Ovary (tissue), 9 donors: ENCODE data around the gene DNAAF5. TPM values are rescaled to one million over a fixed set of nuclear protein-coding genes. Genes with fewer than 3 reads are reported as not detected.

ENCODE experiments used
- DNase-seq, 5 donors: peaks; one replicate each; pipeline ENCODE4 v3.0.0-alpha.2; 2019 to 2020
- H3K27ac ChIP-seq, 2 donors: fragments of 200-600 bp; one replicate each; pipeline versions ENCODE4 v1.5.1 to v1.8.0; 2019 to 2022
- H3K27me3 ChIP-seq: fragments of 200-600 bp; one replicate; pipeline ENCODE4 v1.8.0; 2022
- H3K36me3 ChIP-seq: fragments of 200-600 bp; sonication (generic); one replicate; pipeline ENCODE4 v1.5.1; 2019
- H3K4me1 ChIP-seq: one replicate; pipeline ENCODE4 v1.8.1; 2013; ENCODE audit warnings: mild to moderate bottlenecking, moderate library complexity; ENCODE audit not compliant: insufficient read depth
- H3K4me3 ChIP-seq: fragments of 200-600 bp; sonication (generic); one replicate; pipeline ENCODE4 v1.5.1; 2017
- H3K9me3 ChIP-seq, 2 donors: fragments of 200-600 bp in 1 of 2; sonication (generic) in 1 of 2; one replicate each; pipeline versions ENCODE4 v1.5.1 to v1.8.1; 2013 to 2019; ENCODE audit warnings: mild to moderate bottlenecking in 1 of 2, moderate library complexity in 1 of 2
- EP300 ChIP-seq: sonication (generic); formaldehyde crosslinking; IDR thresholded peaks from one replicate; pipeline ENCODE4 v1.6.1; 2017; ENCODE audit warnings: antibody characterized with exemption
- POLR2A ChIP-seq: fragments of 450-650 bp; IDR thresholded peaks from one replicate; pipeline ENCODE4 v1.6.1; 2017; ENCODE audit warnings: antibody characterized with exemption, mild to moderate bottlenecking, moderate library complexity
- WGBS, 3 donors: extraction: QIAGEN DNeasy Blood & Tissue Kit in 1 of 3; methylation state at CpG; one replicate each; pipeline versions ENCODE4 v1.1.5 to v1.1.7; 2013 to 2017; 5-methylcytosine and 5-hydroxymethylcytosine counted together
- intact Hi-C, 4 donors: fragments of 100-400 bp; cut with DNase I; formaldehyde crosslinking; loops; one replicate each; pipeline versions ENCODE4 v1.11.0 to v1.15.1; 2022 to 2023
- polyA plus RNA-seq, 2 donors: library from polyadenylated mRNA; stranded (reverse); fragments of 200-250 nt in 1 of 2; fragments of 350-450 nt in 1 of 2; fragmentation: Illumina TruSeq in 1 of 2; extraction: RNeasy Lipid Tissue Mini Kit (QIAGEN cat#74804) in 1 of 2; gene quantifications; one replicate each; pipeline ENCODE4 v1.2.3, GENCODE V29; 2013 to 2014
- total RNA-seq, 7 donors: library from RNA; depleted of rRNA in 2 of 7; stranded (reverse); fragments of >200 nt in 2 of 7; fragmentation: NEBNext Ultra II Directional in 3 of 7; extraction: Animal tissue kit (Norgen Biotek cat#: 25700) in 3 of 7; gene quantifications; one replicate each; pipeline versions ENCODE4 v1.1.0 to v1.2.4, GENCODE V29; 2016 to 2023
- TF ChIP-seq, protein P1 (sequence below), 3 donors: fragments of 450-650 bp in 2 of 3; fragments of 200-600 bp in 1 of 3; IDR thresholded peaks; one replicate each; pipeline versions ENCODE4 v1.5.1 to v1.8.0; 2016 to 2022; ENCODE audit warnings: antibody characterized with exemption in 3 of 3, mild to moderate bottlenecking in 1 of 3
- donor health status: DM: no; HTN: no; CAD: no; lungs with moderate emphysema.
- donor health status: DM: no; HTN: no; CAD: no.
- donor health status: Bipolar disorder and iron deficiency.
- donor health status: DM: yes; HTN: yes; CAD: no.
- donor health status: DM: no; HTN: no; CAD: no.
- donor health status: DM: yes; HTN: yes; CAD: no.

DNAAF5 gene
- total and polyA plus RNA-seq, 9 donors: 12.9 to 41.0 (median 21.3) TPM

DNA sequence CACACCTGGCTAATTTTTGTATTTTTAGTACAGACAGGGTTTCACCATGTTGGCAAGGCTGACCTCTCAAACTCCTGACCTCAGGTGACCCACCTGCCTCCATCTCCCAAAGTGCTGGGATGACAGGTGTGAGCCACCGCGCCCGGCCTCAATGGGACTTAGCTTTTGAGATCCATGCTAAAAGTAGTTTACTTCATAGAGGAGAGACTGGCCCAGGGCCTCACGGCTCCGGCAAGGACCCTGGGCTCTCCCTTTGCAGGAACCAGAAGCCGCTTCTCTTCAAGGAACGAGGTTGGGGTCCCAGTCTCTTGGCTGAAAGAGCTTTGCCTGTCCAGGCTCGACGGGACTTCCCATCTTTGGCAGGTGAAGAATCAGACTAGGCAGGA is 30.1 kb upstream of the DNAAF5 start:
- H3K9me3 ChIP-seq: no peaks in the 10 kb centered on the region
- 84 to 91% (median 86%) methylated on average over 9 of the region's 9 CpGs for WGBS, 3 donors
- no peak overlapping the region for H3K4me3 ChIP-seq
- DNase-seq: peak in 1 of 5 donors; percentile 21
- TF ChIP-seq, protein P1, sequence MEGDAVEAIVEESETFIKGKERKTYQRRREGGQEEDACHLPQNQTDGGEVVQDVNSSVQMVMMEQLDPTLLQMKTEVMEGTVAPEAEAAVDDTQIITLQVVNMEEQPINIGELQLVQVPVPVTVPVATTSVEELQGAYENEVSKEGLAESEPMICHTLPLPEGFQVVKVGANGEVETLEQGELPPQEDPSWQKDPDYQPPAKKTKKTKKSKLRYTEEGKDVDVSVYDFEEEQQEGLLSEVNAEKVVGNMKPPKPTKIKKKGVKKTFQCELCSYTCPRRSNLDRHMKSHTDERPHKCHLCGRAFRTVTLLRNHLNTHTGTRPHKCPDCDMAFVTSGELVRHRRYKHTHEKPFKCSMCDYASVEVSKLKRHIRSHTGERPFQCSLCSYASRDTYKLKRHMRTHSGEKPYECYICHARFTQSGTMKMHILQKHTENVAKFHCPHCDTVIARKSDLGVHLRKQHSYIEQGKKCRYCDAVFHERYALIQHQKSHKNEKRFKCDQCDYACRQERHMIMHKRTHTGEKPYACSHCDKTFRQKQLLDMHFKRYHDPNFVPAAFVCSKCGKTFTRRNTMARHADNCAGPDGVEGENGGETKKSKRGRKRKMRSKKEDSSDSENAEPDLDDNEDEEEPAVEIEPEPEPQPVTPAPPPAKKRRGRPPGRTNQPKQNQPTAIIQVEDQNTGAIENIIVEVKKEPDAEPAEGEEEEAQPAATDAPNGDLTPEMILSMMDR (IDR thresholded peaks at IDR 0.05): no peak
- no peak for TF ChIP-seq EP300
- H3K27ac ChIP-seq: no peak overlapping the region
- no peaks in the 10 kb centered on the region for H3K36me3 ChIP-seq
- peaks cover 10% of the 10 kb centered on the region for H3K4me1 ChIP-seq
- intact Hi-C loops: no loop called here
- H3K27me3 ChIP-seq: no peaks in the 10 kb centered on the region

DNA sequence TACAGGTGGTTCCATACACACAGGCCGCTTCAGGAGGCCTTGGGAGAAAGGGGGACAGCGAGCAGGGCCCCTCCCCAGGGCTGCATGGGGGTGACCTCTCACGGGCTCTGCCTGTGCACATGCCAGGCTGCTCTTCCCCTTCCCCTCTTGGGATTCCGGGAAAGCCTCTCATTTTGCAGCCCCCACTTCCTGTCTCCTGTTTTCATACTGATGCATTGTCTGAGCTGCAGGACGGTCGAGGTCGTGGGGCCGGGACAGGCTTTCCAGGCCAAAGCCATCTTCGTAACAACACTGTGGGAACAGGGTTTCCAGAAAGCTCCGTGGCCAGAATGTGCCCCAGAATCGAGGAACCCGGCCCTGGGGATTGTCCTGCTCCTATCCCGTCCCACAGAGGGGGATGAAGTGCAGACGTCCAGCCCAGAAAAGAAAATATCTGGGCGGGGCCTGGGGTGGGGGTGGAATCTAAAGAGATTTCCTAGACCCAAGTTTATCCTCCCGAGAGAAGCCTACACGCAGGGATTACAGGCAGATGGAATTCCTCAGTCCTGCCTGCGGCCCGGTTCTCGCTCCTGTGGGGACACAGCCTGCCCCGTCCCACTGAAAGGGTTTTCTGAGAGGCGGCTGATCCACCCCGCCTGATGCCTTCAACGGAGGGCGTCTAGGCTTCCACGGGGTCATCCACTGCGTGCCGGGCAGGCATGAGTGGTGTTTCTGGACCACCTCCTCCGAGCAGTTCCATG is 29.5 kb upstream of the DNAAF5 start:
- intact Hi-C loops: no loop called here
- Histone ChIP-seq H3K4me3 (no peak overlapping the region), H3K27me3 (no peaks in the 10 kb centered on the region), H3K36me3 (no peaks in the 10 kb centered on the region), H3K9me3 (no peaks in the 10 kb centered on the region), H3K27ac (no peak overlapping the region), H3K4me1 (peaks cover 10% of the 10 kb centered on the region)
- TF ChIP-seq EP300 (no peak), POLR2A (no peak)
- TF ChIP-seq, protein P1 (IDR thresholded peaks at IDR 0.05): no peak
- WGBS, 3 donors: 65 to 82% (median 75%) methylated on average over 29 of the region's 29 CpGs
- peak in 1 of 5 donors; percentile 25 for DNase-seq

DNA sequence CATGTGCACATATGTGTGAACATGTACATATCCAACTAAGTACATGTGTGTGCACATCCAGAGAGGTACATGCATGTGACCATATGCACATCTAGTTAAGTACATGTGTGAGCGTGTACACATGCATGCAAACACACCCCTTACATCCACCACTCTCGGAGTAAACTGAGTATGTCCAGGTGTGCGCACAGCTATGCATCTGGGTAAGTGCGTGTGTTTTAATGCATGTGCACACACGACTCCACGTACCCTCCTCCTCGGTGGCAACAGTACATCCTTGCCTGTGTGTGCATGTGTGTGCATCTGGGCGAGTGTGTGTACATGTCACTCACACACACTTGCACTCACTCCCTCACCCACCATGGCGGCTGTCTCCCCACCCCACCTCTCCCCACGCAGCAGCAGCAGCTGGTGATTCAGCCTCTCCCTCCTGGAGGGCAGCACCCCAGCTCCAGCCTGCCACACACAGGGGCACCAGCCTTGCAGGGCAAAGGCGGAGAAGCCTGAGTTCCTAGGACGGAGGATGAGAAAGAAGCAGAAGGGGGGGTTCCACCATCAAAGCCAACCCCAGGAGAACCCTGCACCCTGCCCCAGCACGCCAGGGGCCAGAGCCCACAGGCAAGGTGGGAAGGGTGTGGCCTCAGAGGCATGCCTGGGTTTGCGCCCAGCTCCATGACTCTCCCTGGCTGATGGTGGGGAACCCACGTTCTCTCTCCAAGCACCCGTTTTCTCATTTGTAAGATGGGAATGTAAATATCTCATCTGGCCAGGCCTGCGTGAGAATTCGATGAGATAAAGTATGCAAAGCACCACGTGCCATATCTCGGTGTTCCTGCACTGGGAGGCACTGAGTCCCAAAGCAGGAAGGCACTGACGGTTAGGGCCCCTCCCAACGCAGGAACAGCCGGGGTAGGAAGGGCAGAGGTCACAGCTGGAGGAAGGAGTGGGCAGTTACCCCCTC is 27.7 kb upstream of the DNAAF5 start:
- TF ChIP-seq POLR2A (no peak), EP300 (no peak)
- TF ChIP-seq, protein P1 (IDR thresholded peaks at IDR 0.05): no peak
- no peak overlapping the region for H3K27ac ChIP-seq
- peak in 1 of 5 donors; percentile 73 for DNase-seq
- intact Hi-C loops: no loop called here
- no peaks in the 10 kb centered on the region for H3K9me3 ChIP-seq
- H3K4me1 ChIP-seq: peaks cover 10% of the 10 kb centered on the region
- no peak overlapping the region for H3K4me3 ChIP-seq
- 43 to 59% (median 50%) methylated on average over 23 of the region's 23 CpGs for WGBS, 3 donors
- no peaks in the 10 kb centered on the region for H3K36me3 ChIP-seq
- no peaks in the 10 kb centered on the region for H3K27me3 ChIP-seq

DNA sequence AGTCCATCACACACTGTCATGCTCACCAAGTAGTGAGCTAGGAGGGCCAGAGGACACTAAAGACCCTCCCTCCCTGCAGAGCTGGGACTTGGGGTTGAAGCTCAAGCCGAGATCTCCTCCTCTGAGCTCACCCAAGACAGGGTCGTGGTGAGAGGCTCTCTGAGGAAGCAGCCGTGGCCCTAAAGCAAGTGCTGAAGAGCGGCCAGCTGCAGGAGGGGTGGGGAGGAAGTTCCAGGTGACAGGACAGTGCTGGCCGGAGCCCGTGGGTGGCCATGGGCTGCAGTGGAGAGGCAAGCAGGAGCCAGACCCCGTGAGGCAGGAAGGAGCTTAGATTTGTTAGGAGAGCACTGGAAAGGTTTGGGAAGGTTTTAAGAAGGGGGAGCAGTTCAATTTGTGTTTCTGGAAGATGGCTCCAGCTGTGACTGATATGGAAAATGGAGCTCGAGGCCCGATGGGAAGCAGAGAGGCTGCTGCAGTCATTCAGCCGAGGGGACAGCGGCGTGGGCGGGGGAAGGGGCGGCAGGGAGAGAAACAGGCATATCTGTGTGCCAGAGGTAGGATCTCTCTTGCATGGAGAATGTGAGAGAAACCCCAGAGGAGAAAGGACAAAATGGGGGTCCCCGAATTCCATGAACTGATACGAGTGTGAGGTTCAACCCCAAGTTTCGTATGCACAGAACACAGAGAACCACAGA is 26.9 kb upstream of the DNAAF5 start:
- TF ChIP-seq, protein P1 (IDR thresholded peaks at IDR 0.05): no peak
- no peak for TF ChIP-seq POLR2A
- no peak for TF ChIP-seq EP300
- no peak overlapping the region for H3K4me3 ChIP-seq
- no peaks in the 10 kb centered on the region for H3K36me3 ChIP-seq
- H3K27me3 ChIP-seq: no peaks in the 10 kb centered on the region
- intact Hi-C loops: loop anchor here in 1 of 4 donors (10.0 kb wide), 1 partner anchor 65 kb away; no protein-coding TSS in a partner anchor
- H3K9me3 ChIP-seq: no peaks in the 10 kb centered on the region
- 58 to 62% (median 60%) methylated on average over 17 of the region's 17 CpGs for WGBS, 3 donors
- DNase-seq: peak in 1 of 5 donors; percentile 23
- peaks cover 10% of the 10 kb centered on the region for H3K4me1 ChIP-seq
- H3K27ac ChIP-seq: no peak overlapping the region
